Liver (tissue), 9 donors: ENCODE measurements around the gene SAMD14. TPM values are rescaled to one million over a fixed set of nuclear protein-coding genes. Genes with fewer than 3 reads are reported as not detected.

Experiments used
- DNase-seq: peaks from one replicate; pipeline ENCODE4 v3.0.0-alpha.2; 2017; ENCODE audit warnings: low spot score
- H3K27ac ChIP-seq, 2 donors: one replicate each; pipeline ENCODE4 v1.7.0; 2013; ENCODE audit warnings: inconsistent platforms in 2 of 2, low read length in 2 of 2, control low read depth in 1 of 2, low read depth in 1 of 2, mild to moderate bottlenecking in 1 of 2
- H3K27me3 ChIP-seq, 4 donors: one replicate each; pipeline versions ENCODE4 v1.6.1 to v1.7.0; 2013; ENCODE audit warnings: low read length in 3 of 4, inconsistent platforms in 1 of 4, mild to moderate bottlenecking in 1 of 4, moderate library complexity in 1 of 4; ENCODE audit not compliant: control insufficient read depth in 4 of 4, insufficient read depth in 4 of 4
- H3K36me3 ChIP-seq, 4 donors: one replicate each; pipeline versions ENCODE4 v1.6.1 to v1.7.0; 2013; ENCODE audit warnings: low read length in 3 of 4, mild to moderate bottlenecking in 3 of 4, low read depth in 1 of 4, moderate library complexity in 1 of 4; ENCODE audit not compliant: control insufficient read depth in 4 of 4, insufficient read depth in 3 of 4
- H3K4me1 ChIP-seq, 4 donors: one replicate each; pipeline versions ENCODE4 v1.6.1 to v1.7.0; 2013; ENCODE audit warnings: low read length in 3 of 4, mild to moderate bottlenecking in 3 of 4, moderate library complexity in 1 of 4; ENCODE audit not compliant: control insufficient read depth in 4 of 4, insufficient read depth in 4 of 4
- H3K4me3 ChIP-seq, 3 donors: one replicate each; pipeline versions ENCODE4 v1.6.1 to v1.7.0; 2013; ENCODE audit warnings: low read length in 3 of 3, control low read depth in 1 of 3, low read depth in 1 of 3, mild to moderate bottlenecking in 1 of 3
- H3K9ac ChIP-seq, 2 donors: one replicate each; pipeline ENCODE4 v1.7.0; 2013; ENCODE audit warnings: low read length in 2 of 2, mild to moderate bottlenecking in 2 of 2, moderate library complexity in 2 of 2, control low read depth in 1 of 2, low read depth in 1 of 2
- H3K9me3 ChIP-seq, 4 donors: one replicate each; pipeline versions ENCODE4 v1.6.1 to v1.7.0; 2013; ENCODE audit warnings: low read length in 3 of 4; ENCODE audit not compliant: control insufficient read depth in 4 of 4
- EGR1 ChIP-seq, 2 donors: IDR thresholded peaks; 2 replicates each; pipeline ENCODE4 v1.6.1; 2016 to 2018; ENCODE audit warnings: antibody characterized with exemption in 2 of 2, low read depth in 2 of 2
- FOXA1 ChIP-seq: IDR thresholded peaks from 2 replicates; pipeline ENCODE4 v1.6.1; 2016; ENCODE audit warnings: antibody characterized with exemption
- FOXA2 ChIP-seq: IDR thresholded peaks from 2 replicates; pipeline ENCODE4 v1.6.1; 2016; ENCODE audit warnings: antibody characterized with exemption
- GABPA ChIP-seq, 2 donors: IDR thresholded peaks in 1 of 2; conservative IDR thresholded peaks in 1 of 2; 2 replicates each; pipeline ENCODE4 v1.6.1; 2016; ENCODE audit warnings: antibody characterized with exemption in 2 of 2, mild to moderate bottlenecking in 1 of 2, moderate library complexity in 1 of 2
- HNF4A ChIP-seq, 2 donors: conservative IDR thresholded peaks; 2 replicates each; pipeline ENCODE4 v1.6.1; 2016; ENCODE audit warnings: antibody characterized with exemption in 2 of 2, mild to moderate bottlenecking in 2 of 2
- HNF4G ChIP-seq: IDR thresholded peaks from 2 replicates; pipeline ENCODE4 v1.6.1; 2016; ENCODE audit warnings: antibody characterized with exemption
- JUND ChIP-seq, 2 donors: IDR thresholded peaks; 2 replicates each; pipeline ENCODE4 v1.6.1; 2016; ENCODE audit warnings: antibody characterized with exemption in 2 of 2
- NR2F2 ChIP-seq: IDR thresholded peaks from 2 replicates; pipeline ENCODE4 v1.6.1; 2016; ENCODE audit warnings: antibody characterized with exemption
- RAD21 ChIP-seq, 2 donors: IDR thresholded peaks; 2 replicates each; pipeline ENCODE4 v1.6.1; 2016; ENCODE audit warnings: antibody characterized with exemption in 2 of 2, mild to moderate bottlenecking in 2 of 2
- REST ChIP-seq: IDR thresholded peaks from 2 replicates; pipeline ENCODE4 v1.6.1; 2016; ENCODE audit warnings: antibody characterized with exemption, mild to moderate bottlenecking
- RXRA ChIP-seq, 2 donors: IDR thresholded peaks; 2 replicates each; pipeline ENCODE4 v1.6.1; 2017 to 2018; ENCODE audit warnings: antibody characterized with exemption in 2 of 2, mild to moderate bottlenecking in 1 of 2
- SP1 ChIP-seq: IDR thresholded peaks from 2 replicates; pipeline ENCODE4 v1.6.1; 2018; ENCODE audit warnings: antibody characterized with exemption, mild to moderate bottlenecking
- TAF1 ChIP-seq: conservative IDR thresholded peaks from 2 replicates; pipeline ENCODE4 v1.6.1; 2016; ENCODE audit warnings: antibody characterized with exemption, mild to moderate bottlenecking
- ZBTB33 ChIP-seq: IDR thresholded peaks from 2 replicates; pipeline ENCODE4 v1.6.1; 2016; ENCODE audit warnings: antibody characterized with exemption
- WGBS: extraction: QIAGEN DNeasy Blood & Tissue Kit; methylation state at CpG from one replicate; pipeline ENCODE4 v1.1.7; 2013; 5-methylcytosine and 5-hydroxymethylcytosine counted together
- polyA plus RNA-seq, 2 donors: library from polyadenylated mRNA; stranded (reverse) in 1 of 2; unstranded in 1 of 2; fragments of 200-250 nt in 1 of 2; fragments of >200 nt in 1 of 2; fragmentation: Nextera tagmentation in 1 of 2; extraction: Ambion mirVana in 1 of 2; gene quantifications; one replicate each; pipeline versions ENCODE4 v1.2.1 to v1.2.3, GENCODE V29; 2013 to 2015
- total RNA-seq, 2 donors: library from RNA; depleted of rRNA; stranded (reverse); fragments of >200 nt; gene quantifications; one replicate each; pipeline ENCODE4 v1.2.3, GENCODE V29; 2014
- TF ChIP-seq, protein P1 (sequence below): IDR thresholded peaks from 2 replicates; pipeline ENCODE4 v1.6.1; 2016; ENCODE audit warnings: antibody characterized with exemption
- TF ChIP-seq, protein P2 (sequence below): fragments of 150-350 bp; IDR thresholded peaks from 2 replicates; pipeline ENCODE4 v1.5.1; 2017; ENCODE audit warnings: improper control_type of control experiment, low read depth, low read length; ENCODE audit not compliant: missing input control
- TF ChIP-seq, protein P3 (sequence below): IDR thresholded peaks from 2 replicates; pipeline ENCODE4 v1.6.1; 2016; ENCODE audit warnings: antibody characterized with exemption
- donor health status: healthy.
- donor health status: healthy.
- donor health status: healthy.
- donor health status: healthy.
- donor health status: healthy.

The SAMD14 gene
- total and polyA plus RNA-seq, 4 donors: 0.50 to 0.84 (median 0.67) TPM; not detected in 1

DNA sequence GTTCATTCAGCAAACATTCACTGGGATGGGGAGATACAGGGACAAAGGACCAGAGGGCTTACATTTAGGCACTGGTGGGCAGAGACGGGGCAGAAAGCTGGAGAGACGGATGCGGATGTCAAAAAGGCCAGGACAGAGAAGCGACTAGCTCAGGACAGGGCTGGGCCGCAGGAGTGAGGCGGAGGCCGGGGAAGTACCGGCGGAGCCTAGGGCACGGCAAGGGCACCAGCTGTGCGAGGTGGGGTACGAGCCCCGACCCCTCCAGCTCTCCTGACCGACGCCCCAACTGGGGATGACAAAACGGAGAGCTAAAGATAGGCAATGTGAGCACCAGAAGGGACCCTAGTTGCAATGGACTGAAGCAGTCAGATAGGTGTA lies 31.9 kb upstream of the SAMD14 start:
- H3K4me3 ChIP-seq: no peak overlapping the region
- H3K27ac ChIP-seq: no peak overlapping the region
- whole genome bisulfite sequencing: 46% methylated on average over 16 of the region's 16 CpGs

More for the DNA sequence above, 31.9 kb upstream of the SAMD14 start:
- no peaks in the 10 kb centered on the region for H3K36me3 ChIP-seq
- H3K4me1 ChIP-seq: peaks cover 0 to 11% (median 8%) of the 10 kb centered on the region in 4 donors
- no peak overlapping the region for H3K9ac ChIP-seq
- no peak for TF ChIP-seq NR2F2
- no peak for TF ChIP-seq GABPA (IDR thresholded peaks at IDR 0.05 in 1 of 2, conservative IDR thresholded peaks at IDR 0.05 in 1 of 2)
- no peak for TF ChIP-seq ZBTB33
- no peak for TF ChIP-seq FOXA1
- TF ChIP-seq HNF4G: no peak
- TF ChIP-seq, protein P1, sequence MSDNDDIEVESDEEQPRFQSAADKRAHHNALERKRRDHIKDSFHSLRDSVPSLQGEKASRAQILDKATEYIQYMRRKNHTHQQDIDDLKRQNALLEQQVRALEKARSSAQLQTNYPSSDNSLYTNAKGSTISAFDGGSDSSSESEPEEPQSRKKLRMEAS: no peak
- TF ChIP-seq JUND (IDR thresholded peaks at IDR 0.05): no peak
- TF ChIP-seq RAD21 (IDR thresholded peaks at IDR 0.05): no peak
- TF ChIP-seq FOXA2: no peak
- TF ChIP-seq EGR1 (IDR thresholded peaks at IDR 0.05; ENCODE audit: low read depth in 2 of 2): no peak
- no peak for TF ChIP-seq HNF4A (conservative IDR thresholded peaks at IDR 0.05)
- no peak for TF ChIP-seq REST
- TF ChIP-seq, protein P2, sequence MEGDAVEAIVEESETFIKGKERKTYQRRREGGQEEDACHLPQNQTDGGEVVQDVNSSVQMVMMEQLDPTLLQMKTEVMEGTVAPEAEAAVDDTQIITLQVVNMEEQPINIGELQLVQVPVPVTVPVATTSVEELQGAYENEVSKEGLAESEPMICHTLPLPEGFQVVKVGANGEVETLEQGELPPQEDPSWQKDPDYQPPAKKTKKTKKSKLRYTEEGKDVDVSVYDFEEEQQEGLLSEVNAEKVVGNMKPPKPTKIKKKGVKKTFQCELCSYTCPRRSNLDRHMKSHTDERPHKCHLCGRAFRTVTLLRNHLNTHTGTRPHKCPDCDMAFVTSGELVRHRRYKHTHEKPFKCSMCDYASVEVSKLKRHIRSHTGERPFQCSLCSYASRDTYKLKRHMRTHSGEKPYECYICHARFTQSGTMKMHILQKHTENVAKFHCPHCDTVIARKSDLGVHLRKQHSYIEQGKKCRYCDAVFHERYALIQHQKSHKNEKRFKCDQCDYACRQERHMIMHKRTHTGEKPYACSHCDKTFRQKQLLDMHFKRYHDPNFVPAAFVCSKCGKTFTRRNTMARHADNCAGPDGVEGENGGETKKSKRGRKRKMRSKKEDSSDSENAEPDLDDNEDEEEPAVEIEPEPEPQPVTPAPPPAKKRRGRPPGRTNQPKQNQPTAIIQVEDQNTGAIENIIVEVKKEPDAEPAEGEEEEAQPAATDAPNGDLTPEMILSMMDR: no peak
- TF ChIP-seq TAF1: no peak
- TF ChIP-seq, protein P3, sequence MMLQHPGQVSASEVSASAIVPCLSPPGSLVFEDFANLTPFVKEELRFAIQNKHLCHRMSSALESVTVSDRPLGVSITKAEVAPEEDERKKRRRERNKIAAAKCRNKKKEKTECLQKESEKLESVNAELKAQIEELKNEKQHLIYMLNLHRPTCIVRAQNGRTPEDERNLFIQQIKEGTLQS: no peak
- TF ChIP-seq RXRA (IDR thresholded peaks at IDR 0.05): no peak
- TF ChIP-seq SP1: no peak
- H3K9me3 ChIP-seq: no peaks in the 10 kb centered on the region
- no peak for DNase-seq
- no peaks in the 10 kb centered on the region for H3K27me3 ChIP-seq
